GF-D8 (cell line): ENCODE measurements around the gene WDR62.

Source experiments
- DNase-seq: peaks from one replicate; lab custom pipeline; 2025; lab: John Stamatoyannopoulos, UW

Gene WDR62

DNA sequence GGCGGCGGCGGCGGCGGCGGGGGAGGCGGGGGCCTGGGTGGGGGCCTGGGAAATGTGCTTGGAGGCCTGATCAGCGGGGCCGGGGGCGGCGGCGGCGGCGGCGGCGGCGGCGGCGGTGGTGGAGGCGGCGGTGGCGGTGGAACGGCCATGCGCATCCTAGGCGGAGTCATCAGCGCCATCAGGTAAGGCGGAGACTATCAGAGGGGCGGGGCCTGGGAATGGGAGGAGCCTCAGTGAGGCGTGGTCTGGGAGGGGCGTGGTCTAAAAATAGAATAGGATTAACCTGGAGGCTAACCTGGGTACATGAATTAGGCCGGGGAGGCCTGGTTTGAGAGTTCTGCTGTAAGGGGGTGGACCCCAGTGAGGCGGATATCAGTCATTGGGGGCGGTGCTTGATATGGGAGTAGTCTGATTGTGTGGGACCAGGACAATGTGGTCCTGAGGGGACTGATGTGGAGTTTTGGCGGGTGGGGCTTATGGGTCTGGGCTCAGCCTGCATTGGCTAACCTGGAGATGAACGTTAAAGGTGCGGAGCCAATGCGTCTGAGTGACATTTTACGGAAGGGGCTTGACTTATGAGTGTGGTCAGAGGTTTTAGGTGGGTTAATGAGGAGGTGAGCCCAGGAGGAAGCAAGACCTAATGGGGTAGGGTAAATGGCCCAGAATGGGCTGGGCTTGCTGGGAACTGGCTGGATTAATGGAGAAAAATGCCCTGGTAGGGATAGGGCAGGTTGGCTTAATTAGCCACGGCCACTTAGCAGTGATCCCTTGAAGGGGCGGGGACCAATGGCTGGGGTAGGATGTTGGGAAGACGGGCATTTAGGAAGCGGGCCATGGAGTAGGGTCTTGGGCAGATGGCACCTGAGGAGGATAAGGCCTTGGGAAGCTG lies 86.6 kb downstream of the WDR62 start:
- peak; percentile 33 for DNase-seq

GRCh38 chr19:36142046-36142445 lies 87.3 kb downstream of the WDR62 start:
- DNase-seq, result no peak

DNA sequence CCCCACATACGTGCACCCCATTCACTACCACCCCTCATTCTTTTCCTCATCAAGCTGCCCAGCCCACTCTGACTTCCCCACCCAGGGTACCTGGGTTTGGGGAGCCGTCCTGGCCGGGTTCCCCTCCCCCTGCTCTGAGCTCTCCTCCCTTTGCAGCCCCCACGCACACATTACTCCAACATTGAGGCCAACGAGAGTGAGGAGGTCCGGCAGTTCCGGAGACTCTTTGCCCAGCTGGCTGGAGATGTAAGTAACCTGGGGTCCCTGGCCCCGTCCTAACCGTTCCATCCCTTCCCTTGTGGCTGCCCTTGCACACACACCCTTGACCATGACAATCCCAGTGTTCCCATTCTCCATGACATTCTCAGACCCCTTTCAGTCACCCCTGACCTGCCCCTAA lies 87.8 kb downstream of the WDR62 start:
- no peak for DNase-seq

DNA sequence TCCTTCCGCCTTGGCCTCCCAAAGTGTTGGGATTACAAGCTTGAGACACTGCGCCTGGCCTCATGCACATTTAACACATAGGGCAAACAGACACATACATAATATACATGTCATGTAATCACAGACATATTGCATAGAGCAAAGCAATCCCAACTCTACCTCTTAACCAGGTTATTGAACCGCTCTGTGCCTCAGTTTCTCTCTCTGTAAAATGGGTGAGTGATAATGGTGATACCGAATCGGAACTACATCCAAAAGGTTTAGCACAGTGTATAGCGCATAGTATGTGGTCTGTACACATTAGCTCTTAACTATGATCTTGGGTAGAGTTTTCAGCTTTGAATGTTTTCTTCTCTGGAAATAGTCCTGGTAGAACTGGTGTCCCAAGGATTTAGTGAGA lies 89.9 kb downstream of the WDR62 start:
- no peak for DNase-seq

- DNase-seq, result no peak
Observed at GRCh38 chr19:36149673-36150406, 95.1 kb downstream of the WDR62 start.

- DNase-seq, result no peak
Observed at GRCh38 chr19:36150586-36150985, 95.9 kb downstream of the WDR62 start.

- no peak for DNase-seq
Observed at GRCh38 chr19:36151144-36152018, 96.7 kb downstream of the WDR62 start.

- no peak for DNase-seq
Observed at GRCh38 chr19:36152019-36152351, 97.3 kb downstream of the WDR62 start.

GRCh38 chr19:36152352-36153091 lies 97.8 kb downstream of the WDR62 start, which contains the start of gene COX7A1:
Gene COX7A1, minus strand, starts transcription at chr19:36152447. Its CDS starts 40 bp downstream, at chr19:36152407.
- DNase-seq, result no peak

- DNase-seq, result no peak
Observed at GRCh38 chr19:36153126-36153525, 98.4 kb downstream of the WDR62 start.
